ENCODE data around the gene SIRT5.
A peak's percentile ranks its signal among the peaks of the same experiment; 100 is the strongest.

The SIRT5 gene

DNA sequence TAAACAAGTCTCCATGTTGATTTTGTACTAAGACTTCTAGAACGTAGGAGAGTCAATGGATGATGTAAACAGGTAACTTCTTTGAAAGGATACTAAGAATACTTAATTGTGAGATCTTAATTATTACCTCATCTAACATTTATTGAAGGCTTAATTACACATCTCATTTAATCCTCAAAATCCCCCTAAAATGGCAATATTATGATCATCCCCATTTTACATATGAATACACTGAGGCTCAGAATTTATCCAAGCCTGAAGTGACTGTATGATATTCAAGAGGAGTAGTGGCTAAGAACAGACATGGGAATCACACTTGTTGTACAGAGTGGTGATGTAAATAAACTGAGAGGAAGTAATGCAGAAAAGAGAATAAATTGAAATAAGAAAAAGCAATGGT, 63.6 kb downstream of the SIRT5 start:
- no peak for DNase-seq

DNA sequence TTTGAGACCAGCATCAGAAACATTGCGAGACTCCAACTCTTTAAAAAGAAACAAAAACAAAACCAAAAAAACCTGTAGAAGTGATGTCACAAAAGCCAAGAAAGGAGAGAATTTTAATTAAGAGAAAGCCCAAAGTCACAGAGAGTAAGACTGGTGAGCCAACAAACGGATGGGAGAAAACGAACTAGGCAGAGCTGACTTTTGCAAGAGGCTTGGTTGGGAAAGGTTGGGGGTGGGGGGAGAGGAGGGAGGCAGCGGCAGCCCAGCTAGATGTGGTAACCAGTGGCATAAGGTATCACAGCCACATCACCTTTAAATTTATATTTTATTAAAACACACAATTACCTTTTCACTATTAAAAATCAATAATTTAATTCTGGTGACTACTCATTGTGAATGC, 64.2 kb downstream of the SIRT5 start:
- DNase-seq, result no peak

DNA sequence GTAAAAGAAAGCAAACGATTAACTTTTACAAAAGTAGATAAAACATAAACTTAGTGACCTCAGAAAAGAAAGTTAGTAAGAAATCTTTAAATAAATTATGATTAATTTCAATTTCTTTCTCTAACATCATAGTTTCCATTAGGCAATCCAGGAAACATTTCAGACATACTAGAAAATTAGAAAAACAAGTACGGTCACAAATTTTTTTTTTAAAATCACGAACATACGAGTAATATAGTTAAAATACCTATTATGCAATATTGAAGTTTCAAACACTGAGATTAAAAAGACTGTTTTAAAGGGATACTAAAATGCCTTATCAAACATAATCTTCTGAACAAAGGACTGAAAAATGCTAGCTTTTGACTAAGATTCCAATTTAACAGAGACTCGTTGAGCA, 66.9 kb downstream of the SIRT5 start:
- no peak for DNase-seq

DNA sequence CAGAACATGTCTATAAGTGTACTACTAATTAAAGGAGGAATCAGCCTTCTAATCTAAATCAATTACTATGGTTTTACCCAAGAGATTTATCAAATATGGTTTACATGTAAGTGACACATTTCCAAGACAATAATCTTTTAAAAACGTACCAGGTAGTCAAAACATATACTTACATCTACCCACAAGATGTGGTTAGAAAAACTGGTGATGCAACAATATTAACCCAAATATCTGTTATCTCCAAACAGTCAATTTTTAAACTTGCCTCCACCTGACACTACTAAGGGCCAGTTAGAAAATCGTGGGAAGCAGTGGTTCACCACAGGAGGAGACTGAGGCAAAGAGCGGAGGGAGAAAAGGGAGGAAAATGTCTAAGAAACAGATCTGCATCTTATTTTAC, 68.7 kb downstream of the SIRT5 start:
- DNase-seq, result no peak

DNA sequence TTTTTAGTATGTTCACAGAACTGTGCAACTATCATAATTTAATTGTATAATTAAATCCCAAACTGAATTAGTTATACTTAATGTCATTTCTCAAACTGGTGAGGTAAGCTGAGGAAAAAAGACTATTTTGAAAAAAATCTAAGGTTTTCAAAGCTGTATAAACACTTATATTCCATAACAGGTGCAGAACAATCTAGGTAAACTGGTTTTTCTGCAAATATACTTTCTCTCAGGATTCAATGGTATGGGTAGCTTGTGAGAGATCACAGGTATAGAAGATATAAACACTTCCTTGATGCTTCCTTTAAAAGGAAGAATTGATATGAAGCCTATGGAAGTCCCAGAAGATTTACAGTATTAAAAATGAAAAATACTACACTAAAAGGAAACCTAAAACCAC, 74.4 kb downstream of the SIRT5 start:
- DNase-seq, result no peak

DNA sequence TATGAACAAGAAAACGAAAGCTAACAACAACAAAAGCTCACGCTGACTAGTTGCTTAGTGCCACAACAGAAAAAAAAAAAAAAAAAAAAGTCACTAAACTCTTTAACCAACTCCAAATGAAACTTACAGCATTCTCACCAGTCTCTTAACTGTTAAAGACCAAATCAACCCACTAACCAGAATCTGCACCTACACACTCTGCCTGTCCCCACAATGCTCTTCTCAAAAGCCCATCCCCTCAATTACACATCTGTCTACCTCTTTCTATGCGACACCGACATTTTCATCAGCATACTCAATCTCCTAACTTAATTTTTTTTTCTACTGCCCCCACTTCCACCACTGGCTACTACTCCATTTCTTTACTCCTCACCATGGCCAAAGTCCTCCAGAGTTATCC, 75.0 kb downstream of the SIRT5 start:
- DNase-seq, result no peak

DNA sequence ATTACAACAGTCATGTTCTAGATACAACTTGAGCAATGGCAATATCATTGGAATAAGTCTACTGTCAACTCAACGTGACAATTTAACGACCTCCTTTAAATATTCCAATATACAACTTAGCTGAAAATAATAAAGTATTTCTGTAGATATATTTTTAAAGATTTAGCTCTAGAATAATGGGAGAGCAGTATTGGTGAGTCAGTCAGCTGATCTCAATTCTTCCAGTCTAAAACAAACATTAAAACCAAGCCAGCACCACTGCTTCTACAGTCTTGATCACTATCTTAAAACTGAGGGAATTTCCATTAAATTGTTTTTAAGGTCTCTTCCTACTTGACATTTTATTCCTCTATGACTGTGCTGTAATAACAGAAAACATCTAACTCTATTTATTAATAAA, 78.9 kb downstream of the SIRT5 start:
- DNase-seq, result peak; percentile 51

DNA sequence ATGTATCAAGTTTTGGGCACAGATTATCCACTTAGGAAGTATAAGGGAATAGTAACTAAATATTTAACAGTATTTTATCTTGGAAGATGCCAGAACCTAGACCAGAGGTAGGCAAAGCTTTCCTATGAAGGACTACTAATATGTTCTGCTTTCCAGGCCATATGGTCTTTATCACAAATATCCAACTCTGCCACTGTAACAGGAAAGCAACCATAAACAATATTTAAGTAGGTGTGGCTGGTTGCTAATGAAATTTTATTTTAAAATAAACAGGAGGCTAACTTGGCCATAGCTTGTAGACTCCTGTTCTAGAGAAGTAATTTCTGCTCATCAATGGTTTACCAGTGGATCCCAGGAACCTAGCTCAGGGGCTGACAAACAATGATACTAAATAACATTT, 80.1 kb downstream of the SIRT5 start:
- no peak for DNase-seq

DNA sequence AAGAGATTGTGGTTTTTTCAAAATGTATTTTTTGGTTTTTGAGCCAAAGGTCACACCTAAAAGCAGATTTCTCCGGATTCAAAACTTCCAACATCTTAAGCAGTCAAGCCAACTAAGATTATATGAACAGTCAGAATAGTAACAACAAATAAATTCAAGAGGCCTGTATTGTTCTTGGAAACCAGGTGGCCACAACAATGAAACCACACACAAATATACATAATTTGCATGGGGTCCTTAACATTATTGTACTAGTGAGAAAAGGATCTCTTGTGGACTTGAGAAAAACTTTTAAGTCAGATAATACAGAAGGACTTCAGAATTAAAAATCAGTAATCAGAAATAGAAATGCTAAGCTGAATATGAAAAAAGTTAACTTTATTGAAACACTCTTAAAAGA, 81.3 kb downstream of the SIRT5 start:
- DNase-seq, result no peak

DNA sequence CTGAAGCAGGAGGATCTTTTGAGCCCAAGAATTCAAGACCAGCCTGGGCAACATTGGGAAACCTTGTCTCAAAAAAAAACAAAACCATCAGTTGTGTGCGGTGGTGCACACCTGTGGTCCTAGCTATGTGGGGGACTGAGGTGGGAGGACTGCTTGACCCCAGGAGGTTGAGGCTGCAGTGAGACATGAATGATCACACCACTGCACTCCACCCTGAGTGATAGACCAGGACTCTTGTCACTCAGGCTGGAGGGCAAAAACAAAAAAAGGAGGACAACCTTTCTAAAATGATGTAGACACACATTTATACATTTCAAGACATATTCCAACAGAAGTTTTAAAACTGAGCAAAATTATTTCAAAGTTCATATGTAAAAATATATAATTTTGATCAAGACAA, 85.9 kb downstream of the SIRT5 start:
- DNase-seq, result no peak

DNA sequence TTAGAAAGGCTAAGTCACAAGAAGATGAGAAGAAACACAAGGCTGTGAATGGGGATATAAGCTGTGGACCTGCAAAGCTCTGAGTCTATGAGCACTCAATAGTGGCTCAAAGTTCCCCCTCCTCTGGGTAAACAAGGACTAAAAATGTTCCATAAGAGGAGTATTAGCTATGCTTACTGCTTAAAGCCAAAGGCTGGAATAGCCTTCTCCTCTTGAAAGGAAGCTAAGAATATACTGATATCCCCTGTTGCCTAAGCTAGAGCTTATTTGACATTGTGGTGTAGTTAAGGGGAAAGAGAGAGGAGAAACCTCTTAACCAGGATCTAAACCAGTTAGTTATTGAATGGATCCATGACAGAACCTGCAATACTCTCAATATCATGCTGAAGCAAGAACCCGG, 86.5 kb downstream of the SIRT5 start:
- no peak for DNase-seq

DNA sequence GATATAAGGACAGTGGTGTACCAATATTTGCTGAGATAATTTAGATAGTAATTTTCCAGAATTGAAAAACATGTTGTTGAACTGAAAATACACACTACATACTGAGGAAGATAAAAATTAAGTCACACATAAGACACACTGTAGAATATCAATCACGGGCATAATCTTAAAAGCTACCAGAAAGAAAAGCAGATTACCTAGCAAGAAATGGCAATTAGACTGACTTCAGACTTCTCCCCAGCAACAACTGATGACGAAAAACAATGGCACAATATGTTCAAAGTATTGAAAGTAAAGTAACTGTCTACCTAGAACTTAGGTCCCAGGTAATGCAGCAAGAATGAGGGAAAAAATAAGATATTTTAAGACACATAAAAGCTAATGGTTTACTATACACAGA, 87.2 kb downstream of the SIRT5 start:
- no peak for DNase-seq

DNA sequence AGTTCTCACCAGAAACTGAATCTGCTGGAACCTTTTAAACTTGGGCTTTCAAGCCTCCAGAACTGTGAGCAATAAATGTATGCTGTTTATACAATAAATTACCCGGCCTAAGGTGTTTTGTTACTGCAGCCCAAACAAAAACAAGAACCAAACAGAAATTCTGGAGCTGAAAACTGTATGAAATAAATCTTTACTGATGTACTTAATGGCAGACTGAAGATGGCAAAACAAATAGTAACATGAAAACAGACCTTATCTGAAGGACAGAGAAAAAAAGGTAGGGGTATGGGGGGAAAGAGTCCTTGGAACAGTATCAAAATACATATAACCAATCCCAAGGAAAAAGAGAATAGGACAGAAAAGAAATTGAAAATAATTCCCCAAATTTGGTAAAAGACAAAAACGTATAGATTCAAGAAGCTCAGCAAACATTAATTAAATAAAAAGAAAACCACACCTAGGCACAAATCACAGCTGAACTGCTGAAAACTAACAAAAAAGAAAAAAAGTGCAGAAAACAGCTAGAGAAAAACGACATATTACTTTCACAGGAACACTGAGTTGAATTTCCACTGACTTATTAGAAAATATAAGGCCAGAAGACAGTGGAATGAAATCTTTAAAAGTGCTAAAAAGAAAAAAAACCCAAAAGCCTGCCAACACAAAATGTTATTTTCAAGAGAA, 88.4 kb downstream of the SIRT5 start:
- DNase-seq, result no peak

DNA sequence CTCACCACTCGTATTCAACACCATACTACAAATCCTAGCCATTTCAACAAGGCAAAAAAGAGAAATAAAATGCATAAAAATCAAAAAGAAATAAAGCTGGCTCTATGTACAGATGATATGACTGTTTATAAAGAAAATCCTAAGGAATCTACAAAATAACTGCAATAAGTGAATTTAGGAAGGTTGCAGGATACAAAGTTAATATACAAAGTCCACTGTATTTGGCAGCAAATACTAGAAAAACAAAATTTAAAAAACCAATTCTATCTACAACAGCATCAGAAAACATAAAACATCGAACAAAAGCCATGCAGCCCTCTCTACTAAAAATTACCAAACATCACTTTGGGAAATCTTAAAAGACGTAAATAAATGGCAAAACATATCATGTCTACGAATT, 89.6 kb downstream of the SIRT5 start:
- DNase-seq, result no peak
